A549 (cell line): ENCODE data around the gene HELQ.

Experiments used
- ESRRA ChIP-seq: fragments of 150-350 bp; IDR thresholded peaks from 2 replicates; pipeline ENCODE4 v1.6.1; 2014; ENCODE audit warnings: mild to moderate bottlenecking, low read length, borderline replicate concordance
- MYC ChIP-seq: IDR thresholded peaks from 2 replicates; pipeline ENCODE4 v1.6.1; 2012; ENCODE audit warnings: mild to moderate bottlenecking, inconsistent platforms, low read length, improper control_type of control experiment, borderline replicate concordance
- TF ChIP-seq, protein P1 (sequence below): fragments of >200 bp; sonication (Bioruptor Twin); formaldehyde crosslinking; IDR thresholded peaks from 3 replicates; pipeline ENCODE4 v1.5.1; 2016

DNA sequence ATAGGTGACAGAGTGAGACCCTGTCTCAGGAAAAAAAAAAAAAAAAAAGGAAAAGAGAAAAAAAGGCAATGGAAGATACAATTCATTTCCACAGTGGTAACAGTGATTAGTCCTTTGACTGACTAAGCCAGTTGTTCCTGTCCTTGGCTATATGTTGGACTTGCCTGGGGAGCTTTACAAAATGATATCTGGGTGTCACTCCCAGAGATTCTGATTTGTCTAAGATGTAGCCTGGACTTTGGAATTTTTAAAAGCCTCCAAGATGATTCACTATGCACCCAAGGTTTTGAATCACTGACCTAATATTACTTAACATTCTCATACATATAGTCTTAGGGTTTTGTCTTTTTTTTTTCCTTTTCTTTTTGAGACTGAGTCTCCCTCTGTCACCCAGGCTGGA is 16.9 kb downstream of the HELQ start:
- TF ChIP-seq ESRRA = no peak
- TF ChIP-seq MYC = no peak
- TF ChIP-seq, protein P1, sequence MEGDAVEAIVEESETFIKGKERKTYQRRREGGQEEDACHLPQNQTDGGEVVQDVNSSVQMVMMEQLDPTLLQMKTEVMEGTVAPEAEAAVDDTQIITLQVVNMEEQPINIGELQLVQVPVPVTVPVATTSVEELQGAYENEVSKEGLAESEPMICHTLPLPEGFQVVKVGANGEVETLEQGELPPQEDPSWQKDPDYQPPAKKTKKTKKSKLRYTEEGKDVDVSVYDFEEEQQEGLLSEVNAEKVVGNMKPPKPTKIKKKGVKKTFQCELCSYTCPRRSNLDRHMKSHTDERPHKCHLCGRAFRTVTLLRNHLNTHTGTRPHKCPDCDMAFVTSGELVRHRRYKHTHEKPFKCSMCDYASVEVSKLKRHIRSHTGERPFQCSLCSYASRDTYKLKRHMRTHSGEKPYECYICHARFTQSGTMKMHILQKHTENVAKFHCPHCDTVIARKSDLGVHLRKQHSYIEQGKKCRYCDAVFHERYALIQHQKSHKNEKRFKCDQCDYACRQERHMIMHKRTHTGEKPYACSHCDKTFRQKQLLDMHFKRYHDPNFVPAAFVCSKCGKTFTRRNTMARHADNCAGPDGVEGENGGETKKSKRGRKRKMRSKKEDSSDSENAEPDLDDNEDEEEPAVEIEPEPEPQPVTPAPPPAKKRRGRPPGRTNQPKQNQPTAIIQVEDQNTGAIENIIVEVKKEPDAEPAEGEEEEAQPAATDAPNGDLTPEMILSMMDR = no peak
